Loucy (cell line): ENCODE data around the gene DNAH6.

Source experiments
- H2AFZ ChIP-seq: fragments of 200-600 bp; sonication (generic); 2 replicates; pipeline ENCODE4 v1.6.0; 2016; ENCODE audit warnings: antibody characterized with exemption, mild to moderate bottlenecking, low read length, moderate library complexity
- H3F3A ChIP-seq: fragments of 200-600 bp; 2 replicates; pipeline ENCODE4 v1.6.0; 2016; ENCODE audit warnings: antibody characterized with exemption, low read depth, mild to moderate bottlenecking
- H3K27me3 ChIP-seq: fragments of 200-600 bp; sonication (generic); 2 replicates; pipeline ENCODE4 v1.6.1; 2014; ENCODE audit warnings: low read length, mild to moderate bottlenecking; ENCODE audit not compliant: insufficient read depth, poor library complexity, severe bottlenecking
- H3K36me3 ChIP-seq: fragments of 200-600 bp; sonication (generic); 2 replicates; pipeline ENCODE4 v1.6.1; 2016; ENCODE audit warnings: low read length; ENCODE audit not compliant: insufficient read depth
- H3K4me1 ChIP-seq: fragments of 200-600 bp; sonication (generic); 2 replicates; pipeline ENCODE4 v1.5.1; 2014; ENCODE audit warnings: low read length, mild to moderate bottlenecking; ENCODE audit not compliant: insufficient read depth, poor library complexity, severe bottlenecking
- H3K4me2 ChIP-seq: fragments of 200-600 bp; sonication (generic); 2 replicates; pipeline ENCODE4 v1.6.0; 2014; ENCODE audit warnings: antibody characterized with exemption, low read length, low read depth, mild to moderate bottlenecking; ENCODE audit not compliant: poor library complexity, severe bottlenecking
- H3K4me3 ChIP-seq: fragments of 200-600 bp; sonication (generic); 2 replicates; pipeline ENCODE4 v1.5.1; 2014; ENCODE audit warnings: low read length, mild to moderate bottlenecking, mixed read lengths; ENCODE audit not compliant: poor library complexity, severe bottlenecking
- H3K79me2 ChIP-seq: fragments of 200-600 bp; sonication (generic); 2 replicates; pipeline ENCODE4 v1.6.1; 2014; ENCODE audit warnings: low read length; ENCODE audit not compliant: insufficient read depth
- H3K9ac ChIP-seq: fragments of 200-600 bp; sonication (generic); 2 replicates; pipeline ENCODE4 v1.6.0; 2014; ENCODE audit warnings: mild to moderate bottlenecking, low read depth, low read length, moderate library complexity; ENCODE audit not compliant: poor library complexity, severe bottlenecking
- H3K9me2 ChIP-seq: fragments of 200-600 bp; sonication (generic); replicated peaks from 2 replicates; pipeline ENCODE4 v1.6.1; 2016; ENCODE audit warnings: low read depth, low read length, mixed read lengths
- H3K9me3 ChIP-seq: fragments of 200-600 bp; sonication (generic); 2 replicates; pipeline ENCODE4 v1.6.1; 2014; ENCODE audit warnings: mild to moderate bottlenecking, antibody characterized with exemption, low read length, low read depth; ENCODE audit not compliant: insufficient read depth
- H4K20me1 ChIP-seq: fragments of 200-600 bp; sonication (generic); 2 replicates; pipeline ENCODE4 v1.6.0; 2014; ENCODE audit warnings: antibody characterized with exemption, low read length, mild to moderate bottlenecking; ENCODE audit not compliant: insufficient read depth, poor library complexity, severe bottlenecking
- EZH2phosphoT487 ChIP-seq: fragments of 200-600 bp; IDR thresholded peaks from 2 replicates; pipeline ENCODE4 v1.6.1; 2018; ENCODE audit warnings: antibody characterized with exemption, mild to moderate bottlenecking, moderate library complexity, borderline replicate concordance
- TF ChIP-seq, protein P1 (sequence below): fragments of 200-600 bp; sonication (generic); conservative IDR thresholded peaks from 2 replicates; pipeline ENCODE4 v1.5.1; 2014; ENCODE audit warnings: mild to moderate bottlenecking, antibody characterized with exemption, low read length

Gene DNAH6

DNA sequence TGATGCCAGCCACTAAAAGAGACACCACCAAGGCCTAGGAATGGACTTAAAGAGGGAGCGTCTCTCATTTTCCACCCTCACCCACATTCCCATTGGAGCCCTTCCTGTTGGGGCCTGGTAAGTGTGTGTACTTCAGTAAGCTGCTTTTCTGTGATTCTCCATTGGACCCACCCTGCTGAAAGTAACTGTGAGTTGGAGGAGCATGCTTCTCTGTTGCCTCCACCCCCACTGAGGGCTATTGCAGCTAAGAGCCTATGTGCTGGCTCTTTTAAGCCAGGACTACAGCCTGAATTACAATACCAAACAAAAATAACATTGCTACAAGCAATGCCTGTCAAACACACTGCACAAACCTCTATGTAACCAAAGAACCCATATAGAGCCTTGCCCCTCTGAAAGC lies 283.5 kb downstream of the DNAH6 start:
- H3K4me1 ChIP-seq, result no peaks in the 10 kb centered on the region
- no peaks in the 10 kb centered on the region for H4K20me1 ChIP-seq
- H3F3A ChIP-seq, result no peaks in the 10 kb centered on the region
- H3K79me2 ChIP-seq, result no peaks in the 10 kb centered on the region
- no peak overlapping the region for H3K9ac ChIP-seq
- no peak overlapping the region for H2AFZ ChIP-seq
- H3K4me2 ChIP-seq, result no peak overlapping the region
- H3K4me3 ChIP-seq, result no peak overlapping the region
- TF ChIP-seq, protein P1, sequence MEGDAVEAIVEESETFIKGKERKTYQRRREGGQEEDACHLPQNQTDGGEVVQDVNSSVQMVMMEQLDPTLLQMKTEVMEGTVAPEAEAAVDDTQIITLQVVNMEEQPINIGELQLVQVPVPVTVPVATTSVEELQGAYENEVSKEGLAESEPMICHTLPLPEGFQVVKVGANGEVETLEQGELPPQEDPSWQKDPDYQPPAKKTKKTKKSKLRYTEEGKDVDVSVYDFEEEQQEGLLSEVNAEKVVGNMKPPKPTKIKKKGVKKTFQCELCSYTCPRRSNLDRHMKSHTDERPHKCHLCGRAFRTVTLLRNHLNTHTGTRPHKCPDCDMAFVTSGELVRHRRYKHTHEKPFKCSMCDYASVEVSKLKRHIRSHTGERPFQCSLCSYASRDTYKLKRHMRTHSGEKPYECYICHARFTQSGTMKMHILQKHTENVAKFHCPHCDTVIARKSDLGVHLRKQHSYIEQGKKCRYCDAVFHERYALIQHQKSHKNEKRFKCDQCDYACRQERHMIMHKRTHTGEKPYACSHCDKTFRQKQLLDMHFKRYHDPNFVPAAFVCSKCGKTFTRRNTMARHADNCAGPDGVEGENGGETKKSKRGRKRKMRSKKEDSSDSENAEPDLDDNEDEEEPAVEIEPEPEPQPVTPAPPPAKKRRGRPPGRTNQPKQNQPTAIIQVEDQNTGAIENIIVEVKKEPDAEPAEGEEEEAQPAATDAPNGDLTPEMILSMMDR, result no peak
- TF ChIP-seq EZH2phosphoT487, result no peak
- H3K27me3 ChIP-seq, result no peaks in the 10 kb centered on the region
- no peaks in the 10 kb centered on the region for H3K9me2 ChIP-seq
- H3K9me3 ChIP-seq, result no peaks in the 10 kb centered on the region
- H3K36me3 ChIP-seq, result no peaks in the 10 kb centered on the region

- Histone ChIP-seq H3K9me2 (no peaks in the 10 kb centered on the region), H3K4me3 (no peak overlapping the region), H3K9me3 (no peaks in the 10 kb centered on the region), H3K27me3 (no peaks in the 10 kb centered on the region), H3F3A (no peaks in the 10 kb centered on the region), H2AFZ (no peak overlapping the region), H3K4me1 (no peaks in the 10 kb centered on the region), H3K4me2 (no peak overlapping the region), H3K79me2 (no peaks in the 10 kb centered on the region), H3K36me3 (no peaks in the 10 kb centered on the region), H4K20me1 (no peaks in the 10 kb centered on the region), H3K9ac (no peak overlapping the region)
- TF ChIP-seq, protein P1, result no peak
- TF ChIP-seq EZH2phosphoT487, result no peak
Observed at GRCh38 chr2:84800194-84800805, 284.0 kb downstream of the DNAH6 start.

- Histone ChIP-seq H3K36me3 (no peaks in the 10 kb centered on the region), H3K4me2 (no peak overlapping the region), H3K4me1 (no peaks in the 10 kb centered on the region), H3K4me3 (no peak overlapping the region), H3K79me2 (no peaks in the 10 kb centered on the region), H3K9me2 (no peaks in the 10 kb centered on the region), H2AFZ (no peak overlapping the region), H4K20me1 (no peaks in the 10 kb centered on the region), H3K9me3 (no peaks in the 10 kb centered on the region), H3K27me3 (no peaks in the 10 kb centered on the region), H3F3A (no peaks in the 10 kb centered on the region), H3K9ac (no peak overlapping the region)
- no peak for TF ChIP-seq EZH2phosphoT487
- TF ChIP-seq, protein P1, result no peak
Observed at GRCh38 chr2:84801811-84802210, 285.5 kb downstream of the DNAH6 start.
